KBM-7 (cell line): ENCODE measurements around the gene PCDHB13.
"Not testable (repeated sequence)": the region's sequence is repeated elsewhere in the genome, so short reads cannot be mapped to it uniquely, and the experiment has no call there.

ENCODE experiments used
- DNase-seq: peaks from one replicate; pipeline ENCODE4 v3.0.0-alpha.2; 2015
- in situ Hi-C: fragments of 300-500 bp; cut with MboI; formaldehyde crosslinking; loops from 2 replicates; pipeline ENCODE4 v1.14.3; 2020; ENCODE audit warnings: low sequenced_read_pairs, low pct_unique_long_range_greater_than_20kb, mixed read lengths

Gene PCDHB13

DNA sequence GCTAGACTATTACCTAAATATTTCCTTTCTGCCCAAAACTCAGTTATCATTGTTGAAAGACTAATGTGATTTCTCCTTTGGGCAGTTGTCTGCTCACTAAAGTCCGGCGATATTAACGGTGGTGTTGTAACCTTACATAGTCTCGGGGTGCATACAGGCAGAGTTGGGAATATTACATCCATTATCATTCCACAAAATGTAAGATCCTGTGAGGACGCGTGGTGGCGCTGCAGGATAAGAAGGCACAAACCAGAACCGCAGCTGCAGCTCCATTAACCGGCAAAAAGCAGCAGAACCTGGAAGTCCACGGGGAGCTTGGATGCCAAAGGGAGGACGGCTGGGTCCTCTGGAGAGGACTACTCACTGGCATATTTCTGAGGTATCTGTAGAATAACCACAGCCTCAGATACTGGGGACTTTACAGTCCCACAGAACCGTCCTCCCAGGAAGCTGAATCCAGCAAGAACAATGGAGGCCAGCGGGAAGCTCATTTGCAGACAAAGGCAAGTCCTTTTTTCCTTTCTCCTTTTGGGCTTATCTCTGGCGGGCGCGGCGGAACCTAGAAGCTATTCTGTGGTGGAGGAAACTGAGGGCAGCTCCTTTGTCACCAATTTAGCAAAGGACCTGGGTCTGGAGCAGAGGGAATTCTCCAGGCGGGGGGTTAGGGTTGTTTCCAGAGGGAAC, at the start of gene PCDHB13:
Gene PCDHB13, plus strand, starts transcription at position 264 of the 684 bp plus-strand sequence. Its CDS starts 205 bp downstream, at position 469.
- in situ Hi-C loops = loop anchor here (25.0 kb wide), 1 partner anchor 349 kb away; no protein-coding TSS in a partner anchor
- DNase-seq = peak; percentile 57

DNA sequence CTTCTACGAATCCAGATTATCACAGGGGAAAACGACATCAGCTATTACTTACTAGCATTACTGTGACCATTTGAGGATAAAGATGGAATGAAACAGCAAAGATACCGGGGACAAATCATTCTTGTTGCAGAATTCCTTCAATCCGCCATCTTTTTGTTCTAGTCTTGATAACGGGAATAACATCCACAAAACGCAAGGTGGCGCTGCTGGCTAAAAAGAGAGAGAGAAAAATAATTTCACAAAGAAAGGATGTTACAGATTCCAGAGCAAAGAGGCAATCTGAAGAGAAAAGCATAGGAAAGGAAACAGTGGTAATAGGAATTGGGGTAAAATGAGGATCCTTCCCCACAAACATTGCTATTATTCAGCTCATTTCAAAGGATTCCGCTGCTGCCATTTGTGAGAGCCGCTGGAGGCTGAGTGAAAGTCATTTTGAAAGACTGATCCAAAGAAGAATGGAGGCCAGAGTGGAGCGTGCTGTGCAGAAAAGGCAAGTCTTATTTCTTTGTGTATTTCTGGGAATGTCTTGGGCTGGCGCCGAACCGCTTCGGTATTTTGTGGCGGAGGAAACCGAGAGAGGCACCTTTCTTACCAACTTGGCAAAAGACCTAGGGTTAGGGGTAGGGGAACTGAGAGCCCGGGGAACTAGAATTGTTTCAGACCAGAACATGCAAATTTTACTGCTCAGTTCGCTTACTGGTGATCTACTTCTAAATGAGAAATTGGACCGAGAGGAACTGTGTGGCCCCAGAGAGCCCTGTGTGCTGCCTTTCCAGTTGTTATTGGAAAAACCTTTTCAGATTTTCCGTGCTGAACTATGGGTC, 41.1 kb upstream of the PCDHB13 start, which contains the start of gene PCDHB7:
Gene PCDHB7, plus strand, starts transcription at position 264 of the 824 bp plus-strand sequence. Its CDS starts 192 bp downstream, at position 456.
- peak; percentile 26 for DNase-seq
- in situ Hi-C loops = no loop called here

GRCh38 chr5:141174291-141175104, 39.2 kb upstream of the PCDHB13 start:
- DNase-seq, in situ Hi-C loops: not testable (repeated sequence)

- DNase-seq = no peak
- in situ Hi-C loops = no loop called here
Measured at GRCh38 chr5:141175933-141176332, 37.8 kb upstream of the PCDHB13 start.

DNA sequence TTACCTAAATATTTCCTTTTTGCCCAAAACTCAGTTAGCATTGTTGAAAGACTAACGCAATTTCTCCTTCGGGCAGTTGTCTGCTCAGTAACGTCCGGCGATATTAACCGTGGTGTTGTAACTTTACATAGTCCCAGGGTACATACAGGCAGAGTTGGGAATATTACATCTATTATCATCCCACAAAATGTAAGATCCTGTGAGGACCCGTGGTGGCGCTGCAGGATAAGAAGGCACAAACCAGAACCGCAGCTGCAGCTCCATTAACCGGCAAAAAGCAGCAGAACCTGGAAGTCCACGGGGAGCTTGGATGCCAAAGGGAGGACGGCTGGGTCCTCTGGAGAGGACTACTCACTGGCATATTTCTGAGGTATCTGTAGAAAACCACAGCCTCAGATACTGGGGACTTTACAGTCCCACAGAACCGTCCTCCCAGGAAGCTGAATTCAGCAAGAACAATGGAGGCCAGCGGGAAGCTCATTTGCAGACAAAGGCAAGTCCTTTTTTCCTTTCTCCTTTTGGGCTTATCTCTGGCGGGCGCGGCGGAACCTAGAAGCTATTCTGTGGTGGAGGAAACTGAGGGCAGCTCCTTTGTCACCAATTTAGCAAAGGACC, 36.0 kb upstream of the PCDHB13 start, which contains the start of gene PCDHB8:
Gene PCDHB8, plus strand, starts transcription at position 214 of the 615 bp plus-strand sequence. Its CDS starts 245 bp downstream, at position 459.
- in situ Hi-C loops = not testable (repeated sequence)
- DNase-seq = peak; percentile 74

DNA sequence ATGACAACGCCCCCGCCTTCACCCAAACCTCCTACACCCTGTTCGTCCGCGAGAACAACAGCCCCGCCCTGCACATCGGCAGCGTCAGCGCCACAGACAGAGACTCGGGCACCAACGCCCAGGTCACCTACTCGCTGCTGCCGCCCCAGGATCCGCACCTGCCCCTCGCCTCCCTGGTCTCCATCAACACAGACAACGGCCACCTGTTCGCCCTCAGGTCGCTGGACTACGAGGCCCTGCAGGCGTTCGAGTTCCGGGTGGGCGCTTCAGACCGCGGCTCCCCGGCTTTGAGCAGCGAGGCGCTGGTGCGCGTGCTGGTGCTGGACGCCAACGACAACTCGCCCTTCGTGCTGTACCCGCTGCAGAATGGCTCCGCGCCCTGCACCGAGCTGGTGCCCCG, 34.3 kb upstream of the PCDHB13 start:
- DNase-seq, in situ Hi-C loops: not testable (repeated sequence)

DNA sequence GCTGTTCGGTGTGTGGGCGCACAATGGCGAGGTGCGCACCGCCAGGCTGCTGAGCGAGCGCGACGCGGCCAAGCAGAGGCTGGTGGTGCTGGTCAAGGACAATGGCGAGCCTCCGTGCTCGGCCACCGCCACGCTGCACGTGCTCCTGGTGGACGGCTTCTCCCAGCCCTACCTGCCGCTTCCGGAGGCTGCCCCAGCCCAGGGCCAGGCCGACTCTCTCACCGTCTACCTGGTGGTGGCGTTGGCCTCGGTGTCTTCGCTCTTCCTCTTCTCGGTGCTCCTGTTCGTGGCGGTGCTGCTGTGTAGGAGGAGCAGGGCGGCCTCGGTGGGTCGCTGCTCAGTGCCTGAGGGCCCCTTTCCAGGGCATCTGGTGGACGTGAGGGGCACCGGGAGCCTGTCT, 33.8 kb upstream of the PCDHB13 start:
- DNase-seq, in situ Hi-C loops: not testable (repeated sequence)

DNA sequence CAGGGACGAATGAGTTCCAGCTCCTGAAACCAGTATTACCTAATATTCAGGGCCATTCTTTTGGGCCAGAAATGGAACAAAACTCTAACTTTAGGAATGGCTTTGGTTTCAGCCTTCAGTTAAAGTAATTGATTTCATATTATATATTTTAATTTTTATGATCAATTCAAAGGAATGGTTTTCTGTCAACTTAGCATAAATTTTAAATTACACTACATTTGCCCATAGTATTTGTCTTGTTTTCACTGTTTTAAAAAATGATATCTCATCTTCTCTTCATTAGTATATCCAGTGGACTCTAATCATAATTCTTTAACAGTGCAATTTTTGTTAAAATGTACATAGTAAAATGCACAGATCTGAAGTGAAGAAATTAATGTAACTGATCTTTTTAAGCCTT, 33.4 kb upstream of the PCDHB13 start:
- DNase-seq = no peak
- in situ Hi-C loops = no loop called here

GRCh38 chr5:141182248-141182647, 31.5 kb upstream of the PCDHB13 start, which contains the start of gene PCDHB16:
TSS of gene PCDHB16 (plus strand) at chr5:141182387. CDS start at chr5:141182560, 173 bp downstream.
- DNase-seq = no peak
- in situ Hi-C loops = no loop called here

- DNase-seq, in situ Hi-C loops: not testable (repeated sequence)
Measured at GRCh38 chr5:141184117-141184855, 29.4 kb upstream of the PCDHB13 start.

DNA sequence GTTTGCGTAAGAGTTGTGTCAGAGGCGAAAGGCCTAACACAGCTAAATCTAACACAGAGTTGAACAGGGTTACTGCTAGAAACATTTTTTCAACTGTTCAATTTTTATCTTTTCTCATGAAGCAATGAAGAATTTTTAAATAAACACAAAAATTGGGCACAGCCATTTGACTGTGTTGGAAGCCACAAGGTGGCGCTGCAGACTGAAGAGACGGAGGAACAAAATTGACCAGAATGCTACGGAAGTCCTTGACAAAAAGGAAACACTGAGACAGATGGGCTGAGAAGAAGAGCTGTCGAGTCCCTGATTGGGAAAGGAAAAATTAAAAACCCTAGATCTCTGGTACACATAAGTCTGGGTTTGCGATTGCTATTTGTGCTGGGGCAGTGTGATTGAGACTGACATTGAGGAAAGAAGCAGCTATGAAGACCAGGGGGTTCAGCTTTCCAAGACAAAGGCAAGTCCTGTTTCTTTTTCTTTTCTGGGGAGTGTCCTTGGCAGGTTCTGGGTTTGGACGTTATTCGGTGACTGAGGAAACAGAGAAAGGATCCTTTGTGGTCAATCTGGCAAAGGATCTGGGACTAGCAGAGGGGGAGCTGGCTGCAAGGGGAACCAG, 26.7 kb upstream of the PCDHB13 start, which contains the start of gene PCDHB9:
Gene PCDHB9, plus strand, starts transcription at position 265 of the 616 bp plus-strand sequence. Its CDS starts 158 bp downstream, at position 423.
- DNase-seq = peak; percentile 53
- in situ Hi-C loops = no loop called here

GRCh38 chr5:141188682-141189081, 25.0 kb upstream of the PCDHB13 start:
- in situ Hi-C loops = not testable (repeated sequence)

GRCh38 chr5:141189131-141189530, 24.6 kb upstream of the PCDHB13 start:
- DNase-seq, in situ Hi-C loops: not testable (repeated sequence)

More at GRCh38 chr5:141188682-141189081, 25.0 kb upstream of the PCDHB13 start:
- not testable (repeated sequence) for DNase-seq

GRCh38 chr5:141192110-141192725, 21.5 kb upstream of the PCDHB13 start, which contains the start of gene PCDHB10:
TSS of gene PCDHB10 (plus strand) at chr5:141192353. CDS start at chr5:141192553, 200 bp downstream.
- in situ Hi-C loops = no loop called here
- DNase-seq = peak; percentile 57

DNA sequence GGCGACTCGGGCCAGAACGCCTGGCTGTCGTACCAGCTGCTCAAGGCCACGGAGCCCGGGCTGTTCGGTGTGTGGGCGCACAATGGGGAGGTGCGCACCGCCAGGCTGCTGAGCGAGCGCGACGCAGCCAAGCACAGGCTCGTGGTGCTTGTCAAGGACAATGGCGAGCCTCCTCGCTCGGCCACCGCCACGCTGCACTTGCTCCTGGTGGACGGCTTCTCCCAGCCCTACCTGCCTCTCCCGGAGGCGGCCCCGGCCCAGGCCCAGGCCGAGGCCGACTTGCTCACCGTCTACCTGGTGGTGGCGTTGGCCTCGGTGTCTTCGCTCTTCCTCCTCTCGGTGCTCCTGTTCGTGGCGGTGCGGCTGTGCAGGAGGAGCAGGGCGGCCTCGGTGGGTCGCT, 19.4 kb upstream of the PCDHB13 start:
- in situ Hi-C loops, DNase-seq: not testable (repeated sequence)

- in situ Hi-C loops = no loop called here
- no peak for DNase-seq
Measured at GRCh38 chr5:141196363-141196762, 17.4 kb upstream of the PCDHB13 start.
